Measurements from ENCODE around the gene GMDS.

The GMDS gene

DNA sequence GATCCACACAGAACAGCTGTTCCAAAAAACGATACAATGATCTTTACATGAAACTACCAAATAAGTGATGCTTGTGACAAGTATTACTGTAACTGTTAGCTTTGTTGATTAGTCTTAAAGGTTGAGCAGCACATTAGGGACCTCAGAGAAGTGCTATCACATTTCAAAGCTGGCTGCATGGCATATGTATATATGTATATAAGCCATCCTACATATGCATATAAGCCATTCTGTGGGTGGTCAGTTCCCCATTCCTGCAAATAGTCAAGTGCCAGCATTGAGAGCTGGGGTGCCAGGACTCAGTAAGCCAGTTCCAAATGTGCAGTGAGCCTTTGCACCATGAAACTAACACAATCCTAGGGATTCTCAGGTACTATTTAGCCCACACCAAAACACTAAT, 339.4 kb downstream of the GMDS start:
- Histone ChIP-seq H3K27ac (ENCODE audit: low read length) (no peak overlapping the region), H3K36me3 (ENCODE audit: control insufficient read depth in 2 of 2, insufficient read depth in 2 of 2, low read length in 2 of 2) (no peaks in the 10 kb centered on the region), H3K4me1 (ENCODE audit: control insufficient read depth, insufficient read depth, low read length) (peaks cover 9% of the 10 kb centered on the region), H3K27me3 (ENCODE audit: control insufficient read depth in 1 of 2, insufficient read depth in 2 of 2, low read length in 2 of 2) (no peaks in the 10 kb centered on the region), H3K9me3 (ENCODE audit: control insufficient read depth in 2 of 2, low read length in 2 of 2) (no peaks in the 10 kb centered on the region), H3K4me3 (ENCODE audit: low read length in 2 of 2) (no peak overlapping the region), H3K9ac (ENCODE audit: low read length in 2 of 2) (no peak overlapping the region)

DNA sequence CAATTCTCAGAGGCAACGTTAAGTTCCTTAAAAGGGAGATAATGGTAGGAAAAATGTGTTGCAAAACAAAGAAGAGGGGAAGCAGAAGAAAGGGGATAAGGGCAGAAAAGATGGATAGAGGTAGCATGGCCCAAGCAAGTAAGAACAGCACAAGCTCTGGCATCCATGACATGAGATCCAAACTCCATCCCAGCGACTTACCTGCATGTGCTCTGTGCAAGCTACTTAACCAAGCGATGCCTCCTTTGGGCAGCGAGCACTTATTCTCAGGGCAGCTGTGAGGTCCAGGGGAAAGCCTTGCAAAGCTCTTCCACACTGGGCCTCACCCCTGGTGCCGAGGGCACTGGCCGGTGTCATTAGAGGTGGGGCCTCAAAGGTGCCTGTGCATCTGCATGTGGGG, 340.5 kb downstream of the GMDS start:
- Histone ChIP-seq H3K4me1 (ENCODE audit: control insufficient read depth, insufficient read depth, low read length) (peaks cover 9% of the 10 kb centered on the region), H3K36me3 (ENCODE audit: control insufficient read depth in 2 of 2, insufficient read depth in 2 of 2, low read length in 2 of 2) (no peaks in the 10 kb centered on the region), H3K27me3 (ENCODE audit: control insufficient read depth in 1 of 2, insufficient read depth in 2 of 2, low read length in 2 of 2) (no peaks in the 10 kb centered on the region), H3K9ac (ENCODE audit: low read length in 2 of 2) (no peak overlapping the region), H3K4me3 (ENCODE audit: low read length in 2 of 2) (no peak overlapping the region), H3K27ac (ENCODE audit: low read length) (no peak overlapping the region), H3K9me3 (ENCODE audit: control insufficient read depth in 2 of 2, low read length in 2 of 2) (no peaks in the 10 kb centered on the region)

GRCh38 chr6:1904466-1904799, 341.0 kb downstream of the GMDS start:
- Histone ChIP-seq H3K27ac (ENCODE audit: low read length) (no peak overlapping the region), H3K9me3 (ENCODE audit: control insufficient read depth in 2 of 2, low read length in 2 of 2) (no peaks in the 10 kb centered on the region), H3K9ac (ENCODE audit: low read length in 2 of 2) (no peak overlapping the region), H3K27me3 (ENCODE audit: control insufficient read depth in 1 of 2, insufficient read depth in 2 of 2, low read length in 2 of 2) (no peaks in the 10 kb centered on the region), H3K36me3 (ENCODE audit: control insufficient read depth in 2 of 2, insufficient read depth in 2 of 2, low read length in 2 of 2) (no peaks in the 10 kb centered on the region), H3K4me1 (ENCODE audit: control insufficient read depth, insufficient read depth, low read length) (peaks cover 9% of the 10 kb centered on the region), H3K4me3 (ENCODE audit: low read length in 2 of 2) (no peak overlapping the region)

GRCh38 chr6:1903780-1904465, 341.5 kb downstream of the GMDS start:
- Histone ChIP-seq H3K9ac (ENCODE audit: low read length in 2 of 2) (no peak overlapping the region), H3K36me3 (ENCODE audit: control insufficient read depth in 2 of 2, insufficient read depth in 2 of 2, low read length in 2 of 2) (no peaks in the 10 kb centered on the region), H3K4me3 (ENCODE audit: low read length in 2 of 2) (no peak overlapping the region), H3K4me1 (ENCODE audit: control insufficient read depth, insufficient read depth, low read length) (peaks cover 9% of the 10 kb centered on the region), H3K27me3 (ENCODE audit: control insufficient read depth in 1 of 2, insufficient read depth in 2 of 2, low read length in 2 of 2) (no peaks in the 10 kb centered on the region), H3K27ac (ENCODE audit: low read length) (peak overlapping the region; percentile 2), H3K9me3 (ENCODE audit: control insufficient read depth in 2 of 2, low read length in 2 of 2) (no peaks in the 10 kb centered on the region)

- no peak overlapping the region for H3K9ac ChIP-seq (ENCODE audit: low read length in 2 of 2)
- H3K9me3 ChIP-seq (ENCODE audit: control insufficient read depth in 2 of 2, low read length in 2 of 2), result no peaks in the 10 kb centered on the region
- H3K4me1 ChIP-seq (ENCODE audit: control insufficient read depth, insufficient read depth, low read length), result peaks cover 9% of the 10 kb centered on the region
- no peaks in the 10 kb centered on the region for H3K27me3 ChIP-seq (ENCODE audit: control insufficient read depth in 1 of 2, insufficient read depth in 2 of 2, low read length in 2 of 2)
- no peak overlapping the region for H3K27ac ChIP-seq (ENCODE audit: low read length)
- no peaks in the 10 kb centered on the region for H3K36me3 ChIP-seq (ENCODE audit: control insufficient read depth in 2 of 2, insufficient read depth in 2 of 2, low read length in 2 of 2)
- H3K4me3 ChIP-seq (ENCODE audit: low read length in 2 of 2), result no peak overlapping the region
Observed at GRCh38 chr6:1901556-1901955, 343.8 kb downstream of the GMDS start.

DNA sequence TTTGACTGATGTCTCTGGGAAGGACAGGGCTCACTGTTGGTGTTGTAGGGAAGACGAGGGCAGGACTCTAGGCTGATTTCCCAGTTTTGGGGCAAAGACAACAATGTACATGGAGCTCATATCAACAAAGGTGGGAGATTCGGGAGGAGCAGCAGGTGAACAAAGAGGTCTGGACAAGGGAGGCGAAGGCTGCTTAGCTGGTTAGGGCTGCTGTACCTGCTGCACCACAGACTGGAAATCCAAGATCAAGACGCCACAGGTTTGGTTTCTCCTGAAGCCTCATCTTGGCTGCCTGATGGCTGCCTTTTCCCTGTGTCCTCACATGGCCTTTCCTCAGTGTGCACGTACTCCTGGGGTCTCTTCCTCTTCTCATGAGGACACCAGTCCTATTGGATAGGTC, 348.5 kb downstream of the GMDS start:
- Histone ChIP-seq H3K4me1 (ENCODE audit: control insufficient read depth, insufficient read depth, low read length) (no peaks in the 10 kb centered on the region), H3K9me3 (ENCODE audit: control insufficient read depth in 2 of 2, low read length in 2 of 2) (no peaks in the 10 kb centered on the region), H3K9ac (ENCODE audit: low read length in 2 of 2) (no peak overlapping the region)

DNA sequence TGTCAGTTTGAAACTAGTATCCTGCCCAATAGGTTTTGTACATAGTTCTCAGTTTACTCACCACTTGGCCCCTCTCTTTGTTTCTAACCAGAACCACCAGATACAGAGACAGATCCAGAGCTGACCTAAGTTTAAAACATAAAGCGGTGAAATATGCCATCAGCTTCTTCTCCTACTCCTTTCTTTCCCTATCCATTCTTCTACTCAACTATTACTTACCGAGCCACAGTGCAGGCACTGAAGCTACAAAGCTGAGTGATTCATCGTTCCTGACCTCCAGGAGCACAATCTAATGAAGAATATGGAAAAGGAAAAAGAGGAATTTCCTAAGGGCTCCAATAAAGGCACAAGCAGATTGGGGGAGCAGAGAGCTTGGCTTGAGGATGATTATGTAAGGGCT, 349.7 kb downstream of the GMDS start:
- Histone ChIP-seq H3K4me3 (ENCODE audit: low read length in 2 of 2) (no peak overlapping the region), H3K27ac (ENCODE audit: low read length) (no peak overlapping the region), H3K36me3 (ENCODE audit: control insufficient read depth in 2 of 2, insufficient read depth in 2 of 2, low read length in 2 of 2) (no peaks in the 10 kb centered on the region), H3K27me3 (ENCODE audit: control insufficient read depth in 1 of 2, insufficient read depth in 2 of 2, low read length in 2 of 2) (no peaks in the 10 kb centered on the region), H3K9ac (ENCODE audit: low read length in 2 of 2) (no peak overlapping the region), H3K4me1 (ENCODE audit: control insufficient read depth, insufficient read depth, low read length) (no peaks in the 10 kb centered on the region), H3K9me3 (ENCODE audit: control insufficient read depth in 2 of 2, low read length in 2 of 2) (no peaks in the 10 kb centered on the region)

More for the DNA sequence above, 348.5 kb downstream of the GMDS start:
- Histone ChIP-seq H3K27me3 (ENCODE audit: control insufficient read depth in 1 of 2, insufficient read depth in 2 of 2, low read length in 2 of 2) (no peaks in the 10 kb centered on the region), H3K27ac (ENCODE audit: low read length) (no peak overlapping the region), H3K36me3 (ENCODE audit: control insufficient read depth in 2 of 2, insufficient read depth in 2 of 2, low read length in 2 of 2) (no peaks in the 10 kb centered on the region), H3K4me3 (ENCODE audit: low read length in 2 of 2) (no peak overlapping the region)

DNA sequence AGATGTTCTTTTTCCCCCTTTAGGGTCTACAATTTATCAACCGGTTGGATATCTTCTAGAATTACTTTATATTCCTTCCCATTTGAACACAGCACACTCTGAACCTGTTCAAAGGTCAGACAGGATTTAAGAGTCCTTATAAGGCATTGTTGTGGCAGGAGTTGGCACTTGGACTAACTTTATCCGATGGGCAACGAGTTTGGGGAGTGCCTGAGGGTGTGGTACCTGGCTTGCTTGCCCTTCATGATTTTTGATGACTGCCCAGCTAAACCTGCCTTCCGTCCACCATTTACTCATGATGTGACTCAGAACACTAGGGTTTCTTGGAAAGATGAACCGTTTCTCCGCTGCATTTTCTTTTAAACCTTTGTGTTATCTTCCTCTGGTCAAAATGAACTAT, 350.5 kb downstream of the GMDS start:
- no peaks in the 10 kb centered on the region for H3K36me3 ChIP-seq (ENCODE audit: control insufficient read depth in 2 of 2, insufficient read depth in 2 of 2, low read length in 2 of 2)
- no peak overlapping the region for H3K27ac ChIP-seq (ENCODE audit: low read length)
- no peak overlapping the region for H3K9ac ChIP-seq (ENCODE audit: low read length in 2 of 2)
- H3K9me3 ChIP-seq (ENCODE audit: control insufficient read depth in 2 of 2, low read length in 2 of 2), result no peaks in the 10 kb centered on the region
- H3K27me3 ChIP-seq (ENCODE audit: control insufficient read depth in 1 of 2, insufficient read depth in 2 of 2, low read length in 2 of 2), result no peaks in the 10 kb centered on the region
- no peaks in the 10 kb centered on the region for H3K4me1 ChIP-seq (ENCODE audit: control insufficient read depth, insufficient read depth, low read length)
- H3K4me3 ChIP-seq (ENCODE audit: low read length in 2 of 2), result no peak overlapping the region

DNA sequence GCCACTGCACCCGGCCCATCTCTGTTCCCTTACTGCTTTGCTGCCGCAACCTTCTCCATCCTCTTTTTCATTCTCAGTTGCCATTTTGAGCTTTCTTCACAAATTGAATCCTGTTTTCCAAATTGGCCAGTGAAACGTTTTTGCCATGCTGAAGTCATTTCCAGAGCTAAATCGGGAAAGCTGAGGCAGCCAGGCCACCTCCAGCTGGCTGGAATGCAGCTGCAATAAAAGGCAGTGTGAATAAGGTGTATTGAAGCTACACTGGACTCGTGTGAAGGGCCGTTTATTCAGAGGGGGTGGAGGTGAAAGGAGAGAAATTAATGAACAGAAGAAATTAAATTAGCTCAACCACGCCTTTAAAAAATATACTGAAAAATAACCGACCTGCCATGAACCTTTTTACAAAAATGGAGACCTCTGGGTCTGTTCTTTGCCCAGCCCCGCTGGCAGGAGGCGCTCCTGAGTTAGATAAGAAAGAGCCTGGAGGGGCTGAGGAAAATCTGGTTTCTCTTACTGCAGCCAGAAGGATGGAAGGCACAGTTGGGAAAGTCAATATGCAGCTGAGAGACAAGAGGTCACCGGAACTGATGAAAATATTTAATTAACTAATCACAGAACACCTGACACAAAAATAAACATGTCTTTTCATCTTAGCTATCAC, 351.8 kb downstream of the GMDS start:
- Histone ChIP-seq H3K27me3 (ENCODE audit: control insufficient read depth in 1 of 2, insufficient read depth in 2 of 2, low read length in 2 of 2) (no peaks in the 10 kb centered on the region), H3K9me3 (ENCODE audit: control insufficient read depth in 2 of 2, low read length in 2 of 2) (no peaks in the 10 kb centered on the region), H3K36me3 (ENCODE audit: control insufficient read depth in 2 of 2, insufficient read depth in 2 of 2, low read length in 2 of 2) (no peaks in the 10 kb centered on the region), H3K9ac (ENCODE audit: low read length in 2 of 2) (no peak overlapping the region), H3K4me3 (ENCODE audit: low read length in 2 of 2) (no peak overlapping the region), H3K27ac (ENCODE audit: low read length) (no peak overlapping the region), H3K4me1 (ENCODE audit: control insufficient read depth, insufficient read depth, low read length) (no peaks in the 10 kb centered on the region)

GRCh38 chr6:1892716-1893115, 352.7 kb downstream of the GMDS start:
- no peaks in the 10 kb centered on the region for H3K9me3 ChIP-seq (ENCODE audit: control insufficient read depth in 2 of 2, low read length in 2 of 2)
- H3K4me1 ChIP-seq (ENCODE audit: control insufficient read depth, insufficient read depth, low read length), result no peaks in the 10 kb centered on the region
- no peak overlapping the region for H3K27ac ChIP-seq (ENCODE audit: low read length)
- H3K9ac ChIP-seq (ENCODE audit: low read length in 2 of 2), result no peak overlapping the region
- no peaks in the 10 kb centered on the region for H3K36me3 ChIP-seq (ENCODE audit: control insufficient read depth in 2 of 2, insufficient read depth in 2 of 2, low read length in 2 of 2)
- no peak overlapping the region for H3K4me3 ChIP-seq (ENCODE audit: low read length in 2 of 2)
- H3K27me3 ChIP-seq (ENCODE audit: control insufficient read depth in 1 of 2, insufficient read depth in 2 of 2, low read length in 2 of 2), result no peaks in the 10 kb centered on the region

DNA sequence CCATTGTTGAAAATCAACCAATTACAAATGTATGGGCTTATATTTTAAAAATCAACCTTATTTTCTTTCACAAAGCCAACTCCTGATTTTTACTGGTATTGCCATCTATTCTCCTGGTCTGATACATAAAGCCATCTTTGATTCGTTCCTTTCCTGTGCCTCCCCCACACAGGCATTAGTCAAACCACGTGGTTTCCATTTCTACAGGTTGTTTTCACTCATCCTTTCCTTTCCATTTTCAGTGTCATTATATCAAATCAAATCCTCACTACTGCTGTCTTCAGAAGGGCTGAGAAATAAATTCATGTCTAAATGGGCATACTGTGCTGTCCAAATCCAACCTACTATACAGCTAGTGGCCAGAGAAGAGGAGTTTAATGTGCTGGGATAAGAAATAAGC, 354.4 kb downstream of the GMDS start:
- H3K9me3 ChIP-seq (ENCODE audit: control insufficient read depth in 2 of 2, low read length in 2 of 2), result no peaks in the 10 kb centered on the region
- H3K36me3 ChIP-seq (ENCODE audit: control insufficient read depth in 2 of 2, insufficient read depth in 2 of 2, low read length in 2 of 2), result no peaks in the 10 kb centered on the region
- H3K4me3 ChIP-seq (ENCODE audit: low read length in 2 of 2), result no peak overlapping the region
- no peak overlapping the region for H3K27ac ChIP-seq (ENCODE audit: low read length)
- H3K9ac ChIP-seq (ENCODE audit: low read length in 2 of 2), result no peak overlapping the region
- no peaks in the 10 kb centered on the region for H3K4me1 ChIP-seq (ENCODE audit: control insufficient read depth, insufficient read depth, low read length)
- H3K27me3 ChIP-seq (ENCODE audit: control insufficient read depth in 1 of 2, insufficient read depth in 2 of 2, low read length in 2 of 2), result no peaks in the 10 kb centered on the region
